Lower lobe of right lung (tissue), 2 donors: ENCODE data around the gene NECTIN3. TPM values are rescaled to one million over a fixed set of nuclear protein-coding genes. Genes with fewer than 3 reads are reported as not detected.

Experiments
- ATAC-seq, 2 donors: fragments of 200-7000 bp; cut with Tn5 transposase; one replicate each; pipeline ENCODE4 v1.9.1; 2020 to 2022; ENCODE audit warnings: mild to moderate bottlenecking in 2 of 2, moderate library complexity in 2 of 2
- DNase-seq: peaks from one replicate; pipeline ENCODE4 v3.0.0-alpha.2; 2020
- H3K27ac ChIP-seq: fragments of 200-600 bp; one replicate; pipeline ENCODE4 v1.8.0; 2022
- H3K27me3 ChIP-seq: fragments of 200-600 bp; one replicate; pipeline ENCODE4 v1.8.0; 2022; ENCODE audit warnings: low read depth
- H3K36me3 ChIP-seq: fragments of 200-600 bp; one replicate; pipeline ENCODE4 v1.8.0; 2022; ENCODE audit warnings: mild to moderate bottlenecking
- H3K4me1 ChIP-seq: fragments of 200-600 bp; one replicate; pipeline ENCODE4 v1.8.0; 2022
- H3K4me3 ChIP-seq: fragments of 200-600 bp; one replicate; pipeline ENCODE4 v1.8.0; 2022; ENCODE audit warnings: mild to moderate bottlenecking
- H3K9me3 ChIP-seq: fragments of 200-600 bp; one replicate; pipeline ENCODE4 v1.8.0; 2022
- CTCF ChIP-seq: fragments of 200-600 bp; IDR thresholded peaks from one replicate; pipeline ENCODE4 v1.8.0; 2022; ENCODE audit warnings: antibody characterized with exemption, mild to moderate bottlenecking
- intact Hi-C: fragments of 100-400 bp; cut with DNase I; formaldehyde crosslinking; loops from one replicate; pipeline ENCODE4 v1.11.0; 2022
- total RNA-seq: library from RNA; stranded (reverse); fragmentation: NEBNext Ultra II Directional; extraction: Animal tissue kit (Norgen Biotek cat#: 25700); gene quantifications from one replicate; pipeline ENCODE4 v1.2.1, GENCODE V29; 2021
- donor health status: DM: no; HTN: yes; CAD: no; lungs with severe emphysema.

NECTIN3 gene
- total RNA-seq, 1 donor from 2014 or later = 25.1 TPM

DNA sequence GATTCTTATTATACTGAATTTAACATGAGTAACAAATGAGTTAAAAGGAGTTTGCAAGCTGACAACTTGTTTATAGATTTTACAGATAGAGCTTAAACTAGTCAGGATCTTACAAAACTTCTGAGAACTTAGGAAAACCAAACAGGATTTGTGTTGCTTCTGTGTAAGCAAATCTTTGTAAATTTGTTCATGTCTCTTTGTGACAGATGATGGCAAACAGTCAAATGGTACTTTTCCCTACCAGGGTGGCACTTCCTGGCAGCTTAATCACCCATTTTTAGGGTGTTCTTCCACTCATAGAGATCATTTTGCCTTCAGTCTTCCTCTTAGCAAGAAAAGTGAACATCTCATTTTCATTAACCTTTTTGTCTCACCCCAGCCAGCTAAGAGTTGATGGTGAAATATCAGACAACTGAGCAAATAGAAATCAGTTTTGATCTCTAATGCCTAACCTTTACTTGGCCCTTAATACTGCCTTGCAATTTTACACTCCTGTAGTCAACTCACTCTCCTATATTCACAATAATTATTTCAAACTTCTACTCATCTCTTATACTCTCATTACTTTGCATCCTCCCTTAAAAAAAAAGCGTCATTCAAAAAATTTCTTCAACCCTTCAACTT, 23.7 kb upstream of the NECTIN3 start:
- Histone ChIP-seq H3K36me3 (no peaks in the 10 kb centered on the region), H3K4me3 (no peak overlapping the region), H3K27ac (no peak overlapping the region), H3K9me3 (no peaks in the 10 kb centered on the region), H3K27me3 (no peaks in the 10 kb centered on the region), H3K4me1 (no peaks in the 10 kb centered on the region)
- TF ChIP-seq CTCF = no peak
- intact Hi-C loops = no loop called here
- ATAC-seq = no peak
- DNase-seq = no peak

- no peak for TF ChIP-seq CTCF
- no peak for DNase-seq
- Histone ChIP-seq H3K9me3 (no peaks in the 10 kb centered on the region), H3K4me1 (no peaks in the 10 kb centered on the region), H3K4me3 (no peak overlapping the region), H3K27me3 (no peaks in the 10 kb centered on the region), H3K36me3 (no peaks in the 10 kb centered on the region), H3K27ac (no peak overlapping the region)
- intact Hi-C loops = no loop called here
- ATAC-seq = no peak
Observed at GRCh38 chr3:111051354-111051753, 20.3 kb upstream of the NECTIN3 start.

GRCh38 chr3:111068574-111068973, 3.0 kb upstream of the NECTIN3 start:
- intact Hi-C loops = no loop called here
- DNase-seq = no peak
- Histone ChIP-seq H3K9me3 (no peaks in the 10 kb centered on the region), H3K27ac (no peak overlapping the region), H3K4me3 (no peak overlapping the region), H3K4me1 (peaks cover 14% of the 10 kb centered on the region), H3K27me3 (no peaks in the 10 kb centered on the region), H3K36me3 (no peaks in the 10 kb centered on the region)
- TF ChIP-seq CTCF = no peak
- ATAC-seq = no peak

GRCh38 chr3:111069974-111070771, 1.4 kb upstream of the NECTIN3 start:
- Histone ChIP-seq H3K9me3 (no peaks in the 10 kb centered on the region), H3K36me3 (no peaks in the 10 kb centered on the region), H3K27me3 (no peaks in the 10 kb centered on the region), H3K4me1 (peaks cover 24% of the 10 kb centered on the region), H3K27ac (peak overlapping the region; percentile 85), H3K4me3 (peak overlapping the region; percentile 87)
- TF ChIP-seq CTCF = no peak
- ATAC-seq = no peak
- DNase-seq = no peak
- intact Hi-C loops = no loop called here

GRCh38 chr3:111070772-111071256, 802 bp upstream of the NECTIN3 start:
- Histone ChIP-seq H3K4me3 (peak overlapping the region; percentile 87), H3K27ac (peak overlapping the region; percentile 85), H3K9me3 (no peaks in the 10 kb centered on the region), H3K36me3 (no peaks in the 10 kb centered on the region), H3K4me1 (peaks cover 24% of the 10 kb centered on the region), H3K27me3 (no peaks in the 10 kb centered on the region)
- DNase-seq (no peak), ATAC-seq (peak; percentile 67 to 69)
- intact Hi-C loops = no loop called here
- no peak for TF ChIP-seq CTCF
